Measurements from ENCODE around the gene TEX101. TPM values are rescaled to one million over a fixed set of nuclear protein-coding genes. Genes with fewer than 3 reads are reported as not detected.
"Not testable (repeated sequence)": the region's sequence is repeated elsewhere in the genome, so short reads cannot be mapped to it uniquely, and the experiment has no call there.

The TEX101 gene
- total RNA-seq, 4 donors from 2014 or later: not detected

GRCh38 chr19:43380008-43380407 is 34.7 kb upstream of the TEX101 start:
- Histone ChIP-seq H3K4me1 (no peaks in the 10 kb centered on the region), H3K4me3 (no peak overlapping the region), H3K36me3 (no peaks in the 10 kb centered on the region), H3K27ac (no peak overlapping the region), H3K9me3 (no peaks in the 10 kb centered on the region), H3K27me3 (no peaks in the 10 kb centered on the region)
- intact Hi-C loops (cut with DNase I; ENCODE audit: low total_unique reads) (no loop called here), in situ Hi-C loops (cut with MboI; ENCODE audit: low sequenced_read_pairs in 4 of 4) (no loop called here)
- no peak for DNase-seq
- TF ChIP-seq POLR2A (IDR thresholded peaks at IDR 0.05) (no peak), CTCF (IDR thresholded peaks at IDR 0.05 in 4 of 5, conservative IDR thresholded peaks at IDR 0.05 in 1 of 5) (no peak)
- no peak for ATAC-seq

- no peak overlapping the region for H3K4me3 ChIP-seq
- H3K27me3 ChIP-seq: no peaks in the 10 kb centered on the region
- TF ChIP-seq CTCF (IDR thresholded peaks at IDR 0.05 in 4 of 5, conservative IDR thresholded peaks at IDR 0.05 in 1 of 5): no peak
- no peak for TF ChIP-seq POLR2A (IDR thresholded peaks at IDR 0.05)
- no peak for DNase-seq
- intact Hi-C loops (cut with DNase I; ENCODE audit: low total_unique reads) (no loop called here), in situ Hi-C loops (cut with MboI; ENCODE audit: low sequenced_read_pairs in 4 of 4) (no loop called here)
- no peaks in the 10 kb centered on the region for H3K36me3 ChIP-seq
- no peak overlapping the region for H3K27ac ChIP-seq
- no peaks in the 10 kb centered on the region for H3K4me1 ChIP-seq
- ATAC-seq: no peak
- no peaks in the 10 kb centered on the region for H3K9me3 ChIP-seq
Measured at GRCh38 chr19:43380771-43381386, 33.8 kb upstream of the TEX101 start.

- H3K27ac ChIP-seq; H3K27me3 ChIP-seq; intact Hi-C loops (cut with DNase I; ENCODE audit: low total_unique reads); H3K36me3 ChIP-seq; DNase-seq; H3K4me3 ChIP-seq; in situ Hi-C loops (cut with MboI; ENCODE audit: low sequenced_read_pairs in 4 of 4); ATAC-seq; H3K4me1 ChIP-seq; H3K9me3 ChIP-seq: not testable (repeated sequence)
Measured at GRCh38 chr19:43382586-43383216, 32.0 kb upstream of the TEX101 start.

GRCh38 chr19:43383254-43383653 is 31.4 kb upstream of the TEX101 start:
- ATAC-seq; H3K27ac ChIP-seq; H3K27me3 ChIP-seq; in situ Hi-C loops (cut with MboI; ENCODE audit: low sequenced_read_pairs in 4 of 4); H3K4me3 ChIP-seq; DNase-seq; H3K4me1 ChIP-seq; H3K36me3 ChIP-seq; H3K9me3 ChIP-seq; intact Hi-C loops (cut with DNase I; ENCODE audit: low total_unique reads): not testable (repeated sequence)

GRCh38 chr19:43383759-43384158 is 30.9 kb upstream of the TEX101 start:
- intact Hi-C loops (cut with DNase I; ENCODE audit: low total_unique reads); DNase-seq; H3K27ac ChIP-seq; in situ Hi-C loops (cut with MboI; ENCODE audit: low sequenced_read_pairs in 4 of 4); H3K9me3 ChIP-seq; H3K4me3 ChIP-seq; ATAC-seq; H3K36me3 ChIP-seq; H3K27me3 ChIP-seq; H3K4me1 ChIP-seq: not testable (repeated sequence)

GRCh38 chr19:43390903-43391551 is 23.7 kb upstream of the TEX101 start:
- ATAC-seq; DNase-seq; H3K9me3 ChIP-seq; H3K27me3 ChIP-seq; in situ Hi-C loops (cut with MboI; ENCODE audit: low sequenced_read_pairs in 4 of 4); intact Hi-C loops (cut with DNase I; ENCODE audit: low total_unique reads); H3K36me3 ChIP-seq; H3K4me3 ChIP-seq; H3K27ac ChIP-seq; H3K4me1 ChIP-seq: not testable (repeated sequence)

- ATAC-seq; H3K27ac ChIP-seq; H3K4me1 ChIP-seq; in situ Hi-C loops (cut with MboI; ENCODE audit: low sequenced_read_pairs in 4 of 4); H3K9me3 ChIP-seq; DNase-seq; H3K4me3 ChIP-seq; H3K36me3 ChIP-seq; H3K27me3 ChIP-seq; intact Hi-C loops (cut with DNase I; ENCODE audit: low total_unique reads): not testable (repeated sequence)
Measured at GRCh38 chr19:43391552-43391935, 23.1 kb upstream of the TEX101 start.

- H3K27me3 ChIP-seq; in situ Hi-C loops (cut with MboI; ENCODE audit: low sequenced_read_pairs in 4 of 4); H3K9me3 ChIP-seq; DNase-seq; H3K4me1 ChIP-seq; H3K27ac ChIP-seq; ATAC-seq; H3K4me3 ChIP-seq; H3K36me3 ChIP-seq; intact Hi-C loops (cut with DNase I; ENCODE audit: low total_unique reads): not testable (repeated sequence)
Measured at GRCh38 chr19:43393501-43393900, 21.2 kb upstream of the TEX101 start.

Data from gastrocnemius medialis (tissue), 4 donors.